Cardiac muscle cell (in vitro differentiated cells and primary cell): ENCODE measurements around the gene FAM3D. TPM values are rescaled to one million over a fixed set of nuclear protein-coding genes. Genes with fewer than 3 reads are reported as not detected.
A peak's percentile ranks its signal among the peaks of the same experiment; 100 is the strongest.

Source experiments
- DNase-seq, 2 donors: peaks; one replicate each; pipeline versions ENCODE4 v3.0.0 to v3.0.0-alpha.2; 2010 to 2017; ENCODE audit warnings: low read depth in 1 of 2, low spot score in 1 of 2
- H3K27ac ChIP-seq: fragments of 200-600 bp; sonication (generic); 2 replicates; pipeline ENCODE4 v1.5.1; 2016
- H3K27me3 ChIP-seq: fragments of 200-600 bp; sonication (generic); 2 replicates; pipeline ENCODE4 v1.6.0; 2016; ENCODE audit warnings: control low read depth
- H3K36me3 ChIP-seq: fragments of 200-600 bp; sonication (generic); 2 replicates; pipeline ENCODE4 v1.5.1; 2016; ENCODE audit warnings: control low read depth
- H3K4me1 ChIP-seq: fragments of 200-600 bp; sonication (generic); 2 replicates; pipeline ENCODE4 v1.8.1; 2017; ENCODE audit warnings: low read depth, mild to moderate bottlenecking, mixed run types
- H3K4me3 ChIP-seq: fragments of 200-600 bp; sonication (generic); 2 replicates; pipeline ENCODE4 v1.5.1; 2016; ENCODE audit warnings: mild to moderate bottlenecking
- H3K9me3 ChIP-seq: fragments of 200-600 bp; sonication (generic); 2 replicates; pipeline ENCODE4 v1.5.1; 2017; ENCODE audit warnings: low read depth, mild to moderate bottlenecking, control low read depth
- CTCF ChIP-seq: IDR thresholded peaks from 2 replicates; pipeline ENCODE4 v1.5.1; 2012; ENCODE audit warnings: low read depth, mild to moderate bottlenecking, low read length
- polyA plus RNA-seq: library from polyadenylated mRNA; unstranded; fragments of >200 nt; fragmentation: Nextera tagmentation; extraction: Ambion mirVana; gene quantifications from 2 replicates; pipeline ENCODE4 v1.2.1, GENCODE V29; 2016
- total RNA-seq: library from RNA; depleted of rRNA; stranded (reverse); fragments of >200 nt; gene quantifications from 2 replicates; pipeline ENCODE4 v1.2.3, GENCODE V29; 2016

FAM3D gene
- total and polyA plus RNA-seq, 2 experiments from 2014 or later: 1.5 TPM; not detected in 1

GRCh38 chr3:58622436-58622835, 44.1 kb downstream of the FAM3D start:
- Histone ChIP-seq H3K4me3 (no peak overlapping the region), H3K9me3 (no peaks in the 10 kb centered on the region), H3K4me1 (peaks cover 23% of the 10 kb centered on the region), H3K27ac (no peak overlapping the region), H3K36me3 (no peaks in the 10 kb centered on the region), H3K27me3 (no peaks in the 10 kb centered on the region)
- no peak for TF ChIP-seq CTCF
- peak in 1 of 2 donors; percentile 39 for DNase-seq

- Histone ChIP-seq H3K36me3 (no peaks in the 10 kb centered on the region), H3K27ac (peak overlapping the region; percentile 90), H3K4me3 (no peak overlapping the region), H3K9me3 (no peaks in the 10 kb centered on the region), H3K27me3 (no peaks in the 10 kb centered on the region), H3K4me1 (peaks cover 23% of the 10 kb centered on the region)
- no peak for TF ChIP-seq CTCF
- peak in 1 of 2 donors; percentile 39 for DNase-seq
Observed at GRCh38 chr3:58621086-58621830, 45.3 kb downstream of the FAM3D start.

- no peak for TF ChIP-seq CTCF
- H3K27me3 ChIP-seq: no peaks in the 10 kb centered on the region
- no peak overlapping the region for H3K4me3 ChIP-seq
- H3K36me3 ChIP-seq: no peaks in the 10 kb centered on the region
- no peak for DNase-seq
- H3K4me1 ChIP-seq: peaks cover 23% of the 10 kb centered on the region
- H3K27ac ChIP-seq: peak overlapping the region; percentile 90
- H3K9me3 ChIP-seq: no peaks in the 10 kb centered on the region
Observed at GRCh38 chr3:58620421-58620820, 46.2 kb downstream of the FAM3D start.

- no peak for DNase-seq
- Histone ChIP-seq H3K36me3 (no peaks in the 10 kb centered on the region), H3K27ac (no peak overlapping the region), H3K4me3 (no peak overlapping the region), H3K27me3 (no peaks in the 10 kb centered on the region), H3K9me3 (no peaks in the 10 kb centered on the region), H3K4me1 (peaks cover 18% of the 10 kb centered on the region)
- TF ChIP-seq CTCF: no peak
Observed at GRCh38 chr3:58617338-58617761, 49.2 kb downstream of the FAM3D start.

- no peak for DNase-seq
- H3K4me1 ChIP-seq: no peaks in the 10 kb centered on the region
- no peak overlapping the region for H3K27ac ChIP-seq
- no peaks in the 10 kb centered on the region for H3K9me3 ChIP-seq
- TF ChIP-seq CTCF: no peak
- no peaks in the 10 kb centered on the region for H3K36me3 ChIP-seq
- H3K4me3 ChIP-seq: no peak overlapping the region
- H3K27me3 ChIP-seq: no peaks in the 10 kb centered on the region
Observed at GRCh38 chr3:58613236-58614132, 53.1 kb downstream of the FAM3D start.
